OCI-LY1 (cell line): ENCODE data around the gene SAG.

Experiments used
- EZH2 ChIP-seq: fragments of 200-600 bp; sonication (generic), shearing (Covaris generic); IDR thresholded peaks from 2 replicates; pipeline ENCODE4 v1.8.0; 2017; ENCODE audit warnings: borderline replicate concordance, mixed run types, mild to moderate bottlenecking, antibody characterized with exemption, low read length, moderate library complexity, mixed read lengths
- TF ChIP-seq, protein P1 (sequence below): fragments of 200-600 bp; sonication (generic), shearing (Covaris generic); IDR thresholded peaks from 2 replicates; pipeline ENCODE4 v1.5.1; 2017; ENCODE audit warnings: mild to moderate bottlenecking, antibody characterized with exemption, low read length, moderate library complexity, mixed read lengths

DNA sequence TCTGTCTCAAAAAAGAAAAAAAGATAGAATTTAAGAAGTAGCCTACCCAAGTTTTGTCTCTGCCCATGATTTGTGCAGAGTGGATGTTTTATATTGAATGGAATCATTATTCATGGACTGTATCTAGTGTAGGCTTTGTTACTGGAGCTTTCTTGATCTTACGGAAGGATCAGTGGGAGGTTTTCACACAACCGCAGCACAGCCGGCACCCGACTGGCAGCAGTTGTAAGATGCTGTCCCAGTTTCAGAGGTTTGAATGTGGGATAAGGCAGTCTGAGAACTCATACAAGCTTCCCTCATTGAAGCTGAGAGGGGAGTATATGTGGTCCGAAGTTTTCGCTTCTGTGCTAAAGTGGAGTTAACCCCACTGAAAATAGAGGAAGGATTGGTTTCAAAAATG, 19.7 kb upstream of the SAG start:
- TF ChIP-seq, protein P1, sequence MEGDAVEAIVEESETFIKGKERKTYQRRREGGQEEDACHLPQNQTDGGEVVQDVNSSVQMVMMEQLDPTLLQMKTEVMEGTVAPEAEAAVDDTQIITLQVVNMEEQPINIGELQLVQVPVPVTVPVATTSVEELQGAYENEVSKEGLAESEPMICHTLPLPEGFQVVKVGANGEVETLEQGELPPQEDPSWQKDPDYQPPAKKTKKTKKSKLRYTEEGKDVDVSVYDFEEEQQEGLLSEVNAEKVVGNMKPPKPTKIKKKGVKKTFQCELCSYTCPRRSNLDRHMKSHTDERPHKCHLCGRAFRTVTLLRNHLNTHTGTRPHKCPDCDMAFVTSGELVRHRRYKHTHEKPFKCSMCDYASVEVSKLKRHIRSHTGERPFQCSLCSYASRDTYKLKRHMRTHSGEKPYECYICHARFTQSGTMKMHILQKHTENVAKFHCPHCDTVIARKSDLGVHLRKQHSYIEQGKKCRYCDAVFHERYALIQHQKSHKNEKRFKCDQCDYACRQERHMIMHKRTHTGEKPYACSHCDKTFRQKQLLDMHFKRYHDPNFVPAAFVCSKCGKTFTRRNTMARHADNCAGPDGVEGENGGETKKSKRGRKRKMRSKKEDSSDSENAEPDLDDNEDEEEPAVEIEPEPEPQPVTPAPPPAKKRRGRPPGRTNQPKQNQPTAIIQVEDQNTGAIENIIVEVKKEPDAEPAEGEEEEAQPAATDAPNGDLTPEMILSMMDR: no peak
- no peak for TF ChIP-seq EZH2
